Suprapubic skin (tissue), 4 donors: ENCODE data around the gene SUCNR1.

Source experiments
- CTCF ChIP-seq, 2 donors: fragments of 200-600 bp in 1 of 2; fragments of 450-650 bp in 1 of 2; sonication (generic) in 1 of 2; IDR thresholded peaks; one replicate each; pipeline ENCODE4 v1.5.1; 2016 to 2019; ENCODE audit warnings: antibody characterized with exemption in 2 of 2, mild to moderate bottlenecking in 1 of 2, moderate library complexity in 1 of 2
- EP300 ChIP-seq: sonication (generic); formaldehyde crosslinking; IDR thresholded peaks from one replicate; pipeline ENCODE4 v1.6.1; 2017; ENCODE audit warnings: antibody characterized with exemption
- POLR2A ChIP-seq, 2 donors: fragments of 450-650 bp; IDR thresholded peaks; one replicate each; pipeline ENCODE4 v1.6.1; 2017; ENCODE audit warnings: antibody characterized with exemption in 2 of 2, mild to moderate bottlenecking in 2 of 2, moderate library complexity in 2 of 2
- POLR2AphosphoS5 ChIP-seq, 3 donors: sonication (generic); formaldehyde crosslinking; IDR thresholded peaks; one replicate each; pipeline ENCODE4 v1.6.1; 2017; ENCODE audit warnings: antibody characterized with exemption in 3 of 3

GRCh38 chr3:151903501-151903991 is 30.1 kb downstream of the SUCNR1 start:
- no peak for TF ChIP-seq CTCF (IDR thresholded peaks at IDR 0.05)
- TF ChIP-seq POLR2A (IDR thresholded peaks at IDR 0.05), result no peak
- TF ChIP-seq POLR2AphosphoS5 (IDR thresholded peaks at IDR 0.05), result no peak
- no peak for TF ChIP-seq EP300
